Spleen (tissue), 11 donors: Measurements from ENCODE around the gene ZSCAN5A. TPM values are rescaled to one million over a fixed set of nuclear protein-coding genes. Genes with fewer than 3 reads are reported as not detected.

ENCODE experiments used
- DNase-seq: peaks from one replicate; pipeline ENCODE4 v3.0.0-alpha.2; 2020
- H3K27ac ChIP-seq, 8 donors: fragments of 200-600 bp; sonication (generic) in 7 of 8; 1 replicate in 4 of 8; 2 replicates in 4 of 8; pipeline versions ENCODE4 v1.5.0 to v1.8.0; 2016 to 2021; ENCODE audit warnings: inconsistent platforms in 4 of 8, mild to moderate bottlenecking in 4 of 8, moderate library complexity in 1 of 8
- H3K27me3 ChIP-seq, 7 donors: fragments of 200-600 bp; sonication (generic) in 6 of 7; replicated peaks in 1 of 7; 1 replicate in 4 of 7; 2 replicates in 3 of 7; pipeline versions ENCODE4 v1.5.0 to v1.8.0; 2016 to 2021; ENCODE audit warnings: inconsistent platforms in 3 of 7, mild to moderate bottlenecking in 1 of 7
- H3K36me3 ChIP-seq, 6 donors: fragments of 200-600 bp; sonication (generic) in 5 of 6; 1 replicate in 4 of 6; 2 replicates in 2 of 6; pipeline versions ENCODE4 v1.5.0 to v1.8.0; 2016 to 2021; ENCODE audit warnings: inconsistent platforms in 2 of 6
- H3K4me1 ChIP-seq, 6 donors: fragments of 200-600 bp; sonication (generic) in 5 of 6; 1 replicate in 3 of 6; 2 replicates in 3 of 6; pipeline versions ENCODE4 v1.5.0 to v1.8.0; 2016 to 2021; ENCODE audit warnings: inconsistent platforms in 3 of 6
- H3K4me3 ChIP-seq, 8 donors: fragments of 200-600 bp; sonication (generic) in 7 of 8; 1 replicate in 4 of 8; 2 replicates in 4 of 8; pipeline versions ENCODE4 v1.5.0 to v1.8.0; 2016 to 2021; ENCODE audit warnings: inconsistent platforms in 4 of 8, mild to moderate bottlenecking in 4 of 8, moderate library complexity in 2 of 8
- H3K9me3 ChIP-seq, 8 donors: fragments of 200-600 bp; sonication (generic) in 7 of 8; 1 replicate in 4 of 8; 2 replicates in 4 of 8; pipeline versions ENCODE4 v1.5.0 to v1.8.0; 2016 to 2021; ENCODE audit warnings: inconsistent platforms in 4 of 8
- POLR2A ChIP-seq, 3 donors: fragments of 450-650 bp; IDR thresholded peaks; one replicate each; pipeline ENCODE4 v1.5.1; 2017; ENCODE audit warnings: antibody characterized with exemption in 3 of 3, mild to moderate bottlenecking in 1 of 3
- POLR2AphosphoS5 ChIP-seq, 3 donors: sonication (generic); formaldehyde crosslinking; IDR thresholded peaks; one replicate each; pipeline ENCODE4 v1.5.1; 2017; ENCODE audit warnings: antibody characterized with exemption in 3 of 3
- WGBS, 5 donors: extraction: QIAGEN DNeasy Blood & Tissue Kit in 3 of 5; methylation state at CpG; one replicate each; pipeline versions ENCODE4 v1.1.5 to v1.1.7; 2013 to 2018; 5-methylcytosine and 5-hydroxymethylcytosine counted together
- intact Hi-C: fragments of 100-400 bp; cut with DNase I; formaldehyde crosslinking; loops from one replicate; pipeline ENCODE4 v1.15.0; 2023; ENCODE audit warnings: low total_unique reads
- polyA plus RNA-seq, 3 donors: library from polyadenylated mRNA; stranded (reverse); fragments of 200-250 nt; gene quantifications; one replicate each; pipeline ENCODE4 v1.2.1, GENCODE V29; 2013
- small RNA-seq, 4 donors: library from RNA; depleted of rRNA; stranded (forward); fragments of <200 nt; gene quantifications; one replicate each; pipeline ENCODE3, GENCODE V24; 2016
- total RNA-seq, 7 donors: library from RNA; depleted of rRNA in 3 of 7; stranded (reverse); fragments of >200 nt in 3 of 7; fragmentation: NEBNext Ultra II Directional in 4 of 7; extraction: Animal tissue kit (Norgen Biotek cat#: 25700) in 4 of 7; gene quantifications; one replicate each; pipeline versions ENCODE4 v1.1.0 to v1.2.1, GENCODE V29; 2016 to 2021
- TF ChIP-seq, protein P1 (sequence below), 11 experiments: fragments of 200-600 bp in 7 of 11; fragments of 450-650 bp in 4 of 11; sonication (generic) in 4 of 11; IDR thresholded peaks in 8 of 11; conservative IDR thresholded peaks in 3 of 11; 1 replicate in 7 of 11; 2 replicates in 4 of 11; pipeline versions ENCODE4 v1.4.0 to v1.8.0; 2016 to 2021; ENCODE audit warnings: antibody characterized with exemption in 11 of 11, inconsistent platforms in 4 of 11, mild to moderate bottlenecking in 1 of 11
- donor health status: healthy with polysubstance abuse.
- donor health status: DM: no; HTN: no; CAD: no; lungs with moderate emphysema.
- donor health status: DM: no; HTN: no; CAD: no.
- donor health status: Bipolar disorder and iron deficiency.
- donor health status: healthy.
- donor health status: DM: no; HTN: no; CAD: no.
- donor health status: DM: yes; HTN: yes; CAD: no.

The ZSCAN5A gene
- total and polyA plus RNA-seq, 10 donors: 3.4 to 18.7 (median 7.1) TPM

DNA sequence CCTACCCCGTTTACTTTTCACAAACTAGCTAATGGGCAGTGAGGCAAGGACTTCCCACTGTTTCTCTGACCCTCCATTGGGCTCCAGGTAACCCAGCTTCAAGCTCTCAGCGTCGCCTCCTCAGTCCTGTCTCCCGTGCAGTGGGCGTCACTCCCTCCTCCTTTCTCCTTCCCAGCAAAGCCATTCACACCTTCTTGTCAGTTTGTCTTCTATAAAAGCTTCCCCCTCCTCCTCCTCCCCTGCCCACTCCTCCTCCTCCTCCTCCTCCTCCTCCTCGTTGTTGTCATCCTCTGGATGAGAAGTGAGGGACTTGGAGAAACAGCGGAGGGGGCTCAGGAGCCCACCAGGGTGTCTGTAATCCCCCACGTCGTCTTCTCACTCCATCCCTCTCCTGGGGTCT, 140.6 kb downstream of the ZSCAN5A start:
- H3K9me3 ChIP-seq: no peaks in the 10 kb centered on the region
- H3K36me3 ChIP-seq: no peaks in the 10 kb centered on the region
- no peak overlapping the region for H3K27ac ChIP-seq
- intact Hi-C loops: loop anchor here (5.0 kb wide), 1 partner anchor 97 kb away; no protein-coding TSS in a partner anchor
- 33 to 46% (median 36%) methylated on average over 9 of the region's 9 CpGs for WGBS, 5 donors
- peaks cover 0 to 41% (median 0%) of the 10 kb centered on the region in 7 donors for H3K27me3 ChIP-seq
- H3K4me3 ChIP-seq: no peak overlapping the region
- DNase-seq: no peak
- TF ChIP-seq POLR2A (IDR thresholded peaks at IDR 0.05) (no peak), POLR2AphosphoS5 (IDR thresholded peaks at IDR 0.05) (no peak)
- TF ChIP-seq, protein P1, sequence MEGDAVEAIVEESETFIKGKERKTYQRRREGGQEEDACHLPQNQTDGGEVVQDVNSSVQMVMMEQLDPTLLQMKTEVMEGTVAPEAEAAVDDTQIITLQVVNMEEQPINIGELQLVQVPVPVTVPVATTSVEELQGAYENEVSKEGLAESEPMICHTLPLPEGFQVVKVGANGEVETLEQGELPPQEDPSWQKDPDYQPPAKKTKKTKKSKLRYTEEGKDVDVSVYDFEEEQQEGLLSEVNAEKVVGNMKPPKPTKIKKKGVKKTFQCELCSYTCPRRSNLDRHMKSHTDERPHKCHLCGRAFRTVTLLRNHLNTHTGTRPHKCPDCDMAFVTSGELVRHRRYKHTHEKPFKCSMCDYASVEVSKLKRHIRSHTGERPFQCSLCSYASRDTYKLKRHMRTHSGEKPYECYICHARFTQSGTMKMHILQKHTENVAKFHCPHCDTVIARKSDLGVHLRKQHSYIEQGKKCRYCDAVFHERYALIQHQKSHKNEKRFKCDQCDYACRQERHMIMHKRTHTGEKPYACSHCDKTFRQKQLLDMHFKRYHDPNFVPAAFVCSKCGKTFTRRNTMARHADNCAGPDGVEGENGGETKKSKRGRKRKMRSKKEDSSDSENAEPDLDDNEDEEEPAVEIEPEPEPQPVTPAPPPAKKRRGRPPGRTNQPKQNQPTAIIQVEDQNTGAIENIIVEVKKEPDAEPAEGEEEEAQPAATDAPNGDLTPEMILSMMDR (IDR thresholded peaks at IDR 0.05 in 8 of 11, conservative IDR thresholded peaks at IDR 0.05 in 3 of 11): no peak
- H3K4me1 ChIP-seq: peaks cover 0 to 18% (median 5%) of the 10 kb centered on the region in 6 donors

Small RNA genes within 50 kb of the gene (small RNA-seq; reads per million reads assigned to genes)
- gene RF00019: 0 reads per million in 4 donors

Other genes starting within 250 kb of the ZSCAN5A start
- 10 to 100 TPM; 18.0 to 53.8 (median 42.8) TPM for gene ZNF787, start 193.5 kb downstream of the ZSCAN5A start, total RNA-seq
- gene ZNF787, start 193.5 kb downstream of the ZSCAN5A start, polyA plus RNA-seq: 10 to 100 TPM; 16.6 to 39.0 (median 21.1) TPM
- gene ZNF444, start 173.6 kb downstream of the ZSCAN5A start, total RNA-seq: 10 to 100 TPM; 17.0 to 27.9 (median 23.1) TPM
- gene ZNF444, start 173.6 kb downstream of the ZSCAN5A start, polyA plus RNA-seq: 10 to 100 TPM; 17.0 to 35.1 (median 22.6) TPM
- gene GALP, start 138.8 kb downstream of the ZSCAN5A start, total RNA-seq: not detected
- not detected for gene GALP, start 138.8 kb downstream of the ZSCAN5A start, polyA plus RNA-seq
- not detected for gene ZSCAN5B, start 117.1 kb downstream of the ZSCAN5A start, total RNA-seq
- gene ZSCAN5B, start 117.1 kb downstream of the ZSCAN5A start, polyA plus RNA-seq: under 1 TPM in 2 of 3 donors, not detected in 1; 0.03 to 0.11 TPM
- not detected for gene ZSCAN5C, start 112.6 kb downstream of the ZSCAN5A start, total RNA-seq
- not detected for gene ZSCAN5C, start 112.6 kb downstream of the ZSCAN5A start, polyA plus RNA-seq
- gene EDDM13, start 42.1 kb downstream of the ZSCAN5A start, total RNA-seq: not detected
- gene EDDM13, start 42.1 kb downstream of the ZSCAN5A start, polyA plus RNA-seq: 1 to 10 TPM in 2 of 3 donors, under 1 TPM in 1; 0.71 to 1.2 (median 1.1) TPM
- 1 to 10 TPM; 3.3 to 8.1 (median 5.4) TPM for gene ZNF582, start 78.7 kb upstream of the ZSCAN5A start, total RNA-seq
- 1 to 10 TPM; 2.7 to 5.2 (median 4.5) TPM for gene ZNF582, start 78.7 kb upstream of the ZSCAN5A start, polyA plus RNA-seq
- gene ZNF583, start 89.5 kb upstream of the ZSCAN5A start, total RNA-seq: 10 to 100 TPM in 2 of 7 donors, 1 to 10 TPM in 5; 4.4 to 10.6 (median 8.3) TPM
- 1 to 10 TPM in 2 of 3 donors, under 1 TPM in 1; 0.93 to 2.7 (median 1.3) TPM for gene ZNF583, start 89.5 kb upstream of the ZSCAN5A start, polyA plus RNA-seq
- gene ZNF667, start 162.5 kb upstream of the ZSCAN5A start, total RNA-seq: 1 to 10 TPM; 2.2 to 6.6 (median 3.3) TPM
- 1 to 10 TPM; 1.4 to 2.6 (median 1.9) TPM for gene ZNF667, start 162.5 kb upstream of the ZSCAN5A start, polyA plus RNA-seq
- 1 to 10 TPM; 1.3 to 9.0 (median 3.3) TPM for gene ZNF471, start 193.0 kb upstream of the ZSCAN5A start, total RNA-seq
- gene ZNF471, start 193.0 kb upstream of the ZSCAN5A start, polyA plus RNA-seq: 1 to 10 TPM in 2 of 3 donors, under 1 TPM in 1; 0.97 to 1.4 (median 1.0) TPM
- gene ZFP28, start 224.1 kb upstream of the ZSCAN5A start, total RNA-seq: 1 to 10 TPM; 4.7 to 8.1 (median 5.5) TPM
- gene ZFP28, start 224.1 kb upstream of the ZSCAN5A start, polyA plus RNA-seq: 1 to 10 TPM; 2.0 to 2.7 (median 2.6) TPM